IMR-90 (cell line): ENCODE results near the gene GALNT4. TPM values are rescaled to one million over a fixed set of nuclear protein-coding genes. Genes with fewer than 3 reads are reported as not detected.

Experiments used
- ATAC-seq: fragments of 200-7000 bp; cut with Tn5 transposase; 2 replicates; pipeline ENCODE4 v1.9.1; 2020; ENCODE audit warnings: low read depth, mild to moderate bottlenecking, moderate library complexity
- BruUV-seq: library from RNA; stranded (reverse); fragments of 400-500 nt; replicated peaks from 2 replicates; lab custom pipeline; 2021; lab: Mats Ljungman, UMichigan
- CTCF ChIA-PET: fragments of 300-600 bp; formaldehyde crosslinking; extraction: SDS; loops from one replicate; lab custom pipeline; 2021; ENCODE audit warnings: antibody characterized with exemption; lab: Yijun Ruan, JAX
- POLR2A ChIA-PET: fragments of 300-600 bp; sonication (Branson Sonifier 250); formaldehyde crosslinking; loops from one replicate; lab custom pipeline; 2022; ENCODE audit warnings: antibody characterized with exemption; ENCODE audit not compliant: unreplicated experiment; lab: Charles Lee
- DNase-seq: peaks from one replicate; pipeline ENCODE4 v3.0.0; 2013
- H2AFZ ChIP-seq: replicated peaks from 2 replicates; pipeline ENCODE3; 2013; ENCODE audit warnings: low read length, mild to moderate bottlenecking; ENCODE audit not compliant: poor library complexity
- H2AK5ac ChIP-seq: 2 replicates; pipeline ENCODE4 v1.6.1; 2013; ENCODE audit warnings: low read depth, low read length, inconsistent platforms
- H2AK9ac ChIP-seq: replicated peaks from 2 replicates; pipeline ENCODE3; 2013; ENCODE audit warnings: mild to moderate bottlenecking, low read depth, low read length, moderate library complexity; ENCODE audit not compliant: poor library complexity
- H2BK120ac ChIP-seq: 2 replicates; pipeline ENCODE4 v1.6.1; 2013; ENCODE audit warnings: low read depth, low read length, inconsistent platforms
- H2BK15ac ChIP-seq: 3 replicates; pipeline ENCODE4 v1.6.1; 2013; ENCODE audit warnings: low read depth, low read length, inconsistent platforms
- H2BK20ac ChIP-seq: 2 replicates; pipeline ENCODE4 v1.6.1; 2013; ENCODE audit warnings: low read depth, mild to moderate bottlenecking, inconsistent platforms, low read length, moderate library complexity
- H2BK5ac ChIP-seq: 2 replicates; pipeline ENCODE4 v1.6.1; 2013; ENCODE audit warnings: mild to moderate bottlenecking, low read depth, low read length, inconsistent platforms; ENCODE audit not compliant: poor library complexity, severe bottlenecking
- H3K14ac ChIP-seq: replicated peaks from 2 replicates; pipeline ENCODE4 v1.6.1; 2013; ENCODE audit warnings: low read depth, low read length, inconsistent platforms
- H3K18ac ChIP-seq: 2 replicates; pipeline ENCODE4 v1.6.1; 2013; ENCODE audit warnings: low read depth, low read length, control low read depth
- H3K23ac ChIP-seq: 2 replicates; pipeline ENCODE4 v1.6.1; 2013; ENCODE audit warnings: low read depth, low read length, inconsistent platforms
- H3K27ac ChIP-seq: 2 replicates; pipeline ENCODE4 v1.5.1; 2013; ENCODE audit warnings: mild to moderate bottlenecking, control low read depth, low read length; ENCODE audit not compliant: insufficient read depth
- H3K27me3 ChIP-seq: 2 replicates; pipeline ENCODE4 v1.6.1; 2013; ENCODE audit warnings: low read length; ENCODE audit not compliant: control insufficient read depth, insufficient read depth
- H3K36me3 ChIP-seq: 2 replicates; pipeline ENCODE4 v1.6.1; 2013; ENCODE audit warnings: low read length, mixed read lengths; ENCODE audit not compliant: control insufficient read depth, insufficient read depth
- H3K4ac ChIP-seq: 2 replicates; pipeline ENCODE4 v1.6.1; 2013; ENCODE audit warnings: low read depth, low read length, inconsistent platforms
- H3K4me1 ChIP-seq: 2 replicates; pipeline ENCODE4 v1.6.1; 2013; ENCODE audit warnings: low read length, mixed read lengths; ENCODE audit not compliant: control insufficient read depth, insufficient read depth
- H3K4me2 ChIP-seq: 2 replicates; pipeline ENCODE4 v1.6.1; 2013; ENCODE audit warnings: low read depth, mild to moderate bottlenecking, control low read depth, low read length, moderate library complexity
- H3K4me3 ChIP-seq: 2 replicates; pipeline ENCODE4 v1.5.1; 2013; ENCODE audit warnings: low read depth, mild to moderate bottlenecking, control low read depth, low read length, moderate library complexity; ENCODE audit not compliant: insufficient read depth
- H3K56ac ChIP-seq: 2 replicates; pipeline ENCODE4 v1.6.1; 2013; ENCODE audit warnings: low read length, inconsistent platforms; ENCODE audit not compliant: insufficient read depth; ENCODE audit errors: extremely low read depth
- H3K79me1 ChIP-seq, 2 experiments: 2 replicates each; pipeline ENCODE4 v1.6.1; 2013; ENCODE audit warnings: low read length in 2 of 2, inconsistent platforms in 1 of 2, low read depth in 1 of 2
- H3K9ac ChIP-seq: 2 replicates; pipeline ENCODE4 v1.6.1; 2013; ENCODE audit warnings: low read depth, low read length, control low read depth
- H3K9me1 ChIP-seq: 2 replicates; pipeline ENCODE4 v1.6.1; 2013; ENCODE audit warnings: low read length, inconsistent platforms; ENCODE audit not compliant: insufficient read depth
- H3K9me3 ChIP-seq: 2 replicates; pipeline ENCODE4 v1.6.1; 2013; ENCODE audit warnings: low read length; ENCODE audit not compliant: control insufficient read depth, insufficient read depth
- H4K20me1 ChIP-seq: 2 replicates; pipeline ENCODE4 v1.6.1; 2013; ENCODE audit warnings: low read length, inconsistent platforms; ENCODE audit not compliant: insufficient read depth
- H4K5ac ChIP-seq: 2 replicates; pipeline ENCODE4 v1.6.1; 2013; ENCODE audit warnings: mild to moderate bottlenecking, low read depth, low read length, control low read depth
- H4K8ac ChIP-seq, 2 experiments: 2 replicates each; pipeline ENCODE4 v1.6.1; 2013; ENCODE audit warnings: low read depth in 2 of 2, low read length in 2 of 2, control low read depth in 1 of 2, inconsistent platforms in 1 of 2
- H4K91ac ChIP-seq: 2 replicates; pipeline ENCODE4 v1.6.1; 2013; ENCODE audit warnings: low read depth, low read length, inconsistent platforms; ENCODE audit not compliant: insufficient read depth
- BHLHE40 ChIP-seq: fragments of 150-350 bp; IDR thresholded peaks from 2 replicates; pipeline ENCODE4 v1.6.1; 2016; ENCODE audit warnings: mild to moderate bottlenecking, low read depth, low read length
- CEBPB ChIP-seq: IDR thresholded peaks from 2 replicates; pipeline ENCODE4 v1.6.1; 2012; ENCODE audit warnings: low read depth, low read length, improper control_type of control experiment
- CHD1 ChIP-seq: IDR thresholded peaks from 2 replicates; pipeline ENCODE4 v1.6.1; 2012; ENCODE audit warnings: low read depth, low read length, improper control_type of control experiment
- CTCF ChIP-seq: conservative IDR thresholded peaks from 2 replicates; pipeline ENCODE4 v1.5.1; 2012; ENCODE audit warnings: mild to moderate bottlenecking, low read depth, low read length, improper control_type of control experiment
- ELK1 ChIP-seq: fragments of 150-350 bp; IDR thresholded peaks from 2 replicates; pipeline ENCODE4 v1.6.1; 2016; ENCODE audit warnings: low read depth, mild to moderate bottlenecking, low read length, moderate library complexity, borderline replicate concordance
- FOS ChIP-seq: fragments of 150-350 bp; IDR thresholded peaks from 2 replicates; pipeline ENCODE4 v1.6.1; 2016; ENCODE audit warnings: low read depth, low read length
- MAFK ChIP-seq: IDR thresholded peaks from 2 replicates; pipeline ENCODE4 v1.6.1; 2012; ENCODE audit warnings: low read depth, low read length, improper control_type of control experiment
- MAZ ChIP-seq: IDR thresholded peaks from 2 replicates; pipeline ENCODE4 v1.6.1; 2012; ENCODE audit warnings: low read depth, mild to moderate bottlenecking, low read length, improper control_type of control experiment, moderate library complexity, borderline replicate concordance
- MXI1 ChIP-seq: IDR thresholded peaks from 2 replicates; pipeline ENCODE4 v1.6.1; 2012; ENCODE audit warnings: low read depth, mild to moderate bottlenecking, low read length, moderate library complexity, borderline replicate concordance
- NFE2L2 ChIP-seq: fragments of 150-350 bp; IDR thresholded peaks from 2 replicates; pipeline ENCODE4 v1.6.1; 2016; ENCODE audit warnings: low read depth, mild to moderate bottlenecking, low read length
- POLR2A ChIP-seq: IDR thresholded peaks from 2 replicates; pipeline ENCODE4 v1.6.1; 2012; ENCODE audit warnings: mild to moderate bottlenecking, low read depth, low read length
- RAD21 ChIP-seq: IDR thresholded peaks from 2 replicates; pipeline ENCODE4 v1.6.1; 2012; ENCODE audit warnings: low read length, improper control_type of control experiment
- RCOR1 ChIP-seq: IDR thresholded peaks from 2 replicates; pipeline ENCODE4 v1.6.1; 2012; ENCODE audit warnings: mild to moderate bottlenecking, low read length, improper control_type of control experiment; ENCODE audit not compliant: insufficient replicate concordance
- RFX5 ChIP-seq: IDR thresholded peaks from 2 replicates; pipeline ENCODE4 v1.8.0; 2012; ENCODE audit warnings: low read depth, mild to moderate bottlenecking, low read length, moderate library complexity
- SMC3 ChIP-seq: fragments of 150-350 bp; IDR thresholded peaks from 2 replicates; pipeline ENCODE4 v1.6.1; 2016; ENCODE audit warnings: low read depth, mild to moderate bottlenecking, antibody characterized with exemption, low read length, moderate library complexity
- USF2 ChIP-seq: fragments of 150-350 bp; IDR thresholded peaks from 2 replicates; pipeline ENCODE4 v1.6.1; 2017; ENCODE audit warnings: mild to moderate bottlenecking, antibody characterized with exemption, low read length, low read depth
- WGBS, 2 experiments: methylation state at CpG; one replicate each; pipeline versions ENCODE4 v1.1.5 to v1.1.7; 2013; ENCODE audit warnings: missing lambda C conversion rate in 2 of 2; ENCODE audit not compliant: insufficient read length in 1 of 2; ENCODE audit errors: extremely low coverage in 2 of 2; 5-methylcytosine and 5-hydroxymethylcytosine counted together
- dilution Hi-C: fragments of 300-500 bp; cut with HindIII; formaldehyde crosslinking; loops from one replicate; pipeline ENCODE4 v1.14.3; 2018; ENCODE audit warnings: low sequenced_read_pairs; ENCODE audit not compliant: unreplicated experiment
- in situ Hi-C: fragments of 300-500 bp; cut with MboI; formaldehyde crosslinking; loops from 3 replicates; pipeline ENCODE4 v1.14.3; 2019; ENCODE audit warnings: low sequenced_read_pairs, inconsistent platforms, mixed read lengths
- intact Hi-C: fragments of 100-400 bp; cut with micrococcal nuclease; formaldehyde crosslinking; loops from 2 replicates; pipeline ENCODE4 v1.10.0; 2022
- polyA plus RNA-seq, 3 experiments: library from polyadenylated mRNA; depleted of rRNA; stranded (reverse); fragments of >200 nt; gene quantifications; 2 replicates each; pipeline ENCODE4 v1.2.3, GENCODE V29; 2012; ENCODE audit warnings: low replicate concordance in 1 of 3
- total RNA-seq: library from RNA; depleted of rRNA; stranded (reverse); fragments of >200 nt; gene quantifications from 2 replicates; pipeline ENCODE4 v1.2.3, GENCODE V29; 2012

Gene GALNT4
- total and polyA plus RNA-seq, 2 of the 4 experiments (the other 2 are of a cell fraction) = 2.6 to 9.0 TPM

GRCh38 chr12:89513544-89513943 is 11.1 kb downstream of the GALNT4 start:
- DNase-seq = no peak
- no peaks in the 10 kb centered on the region for H3K36me3 ChIP-seq
- no peak for ATAC-seq
- H4K20me1 ChIP-seq = no peaks in the 10 kb centered on the region
- TF ChIP-seq MAFK (no peak), RCOR1 (no peak), FOS (no peak), SMC3 (no peak), CHD1 (no peak), MXI1 (no peak), USF2 (no peak), POLR2A (no peak), RAD21 (no peak), CEBPB (no peak), BHLHE40 (no peak), NFE2L2 (no peak), CTCF (no peak), ELK1 (no peak), RFX5 (no peak), MAZ (no peak)
- H3K23ac ChIP-seq = no peak overlapping the region
- no peak overlapping the region for H3K18ac ChIP-seq
- H3K27ac ChIP-seq = no peak overlapping the region
- BruUV-seq = no TSS peak
- ChIA-PET POLR2A (no interaction called here), CTCF (interaction anchor here (0.6 kb wide), 1 partner anchor 38 kb away, joined by 3 read pairs; no protein-coding TSS in a partner anchor)
- H3K27me3 ChIP-seq = no peaks in the 10 kb centered on the region
- no peak overlapping the region for H2AK5ac ChIP-seq
- no peaks in the 10 kb centered on the region for H3K9me3 ChIP-seq
- H2BK20ac ChIP-seq = no peak overlapping the region
- H3K4me3 ChIP-seq = no peak overlapping the region
- H4K8ac ChIP-seq = no peak overlapping the region
- H2BK120ac ChIP-seq = no peak overlapping the region
- H3K56ac ChIP-seq = no peak overlapping the region
- H4K5ac ChIP-seq = no peak overlapping the region
- H4K91ac ChIP-seq = no peak overlapping the region
- intact Hi-C loops = no loop called here
- dilution Hi-C loops = no loop called here
- no peak overlapping the region for H3K4me2 ChIP-seq
- H3K4ac ChIP-seq = no peak overlapping the region
- no peak overlapping the region for H3K14ac ChIP-seq
- no peak overlapping the region for H3K9ac ChIP-seq
- in situ Hi-C loops = loop anchor here (25.0 kb wide), 1 partner anchor 1376 kb away; the partner anchor contains the start of genes CEP290 and TMTC3
- no peak overlapping the region for H2AK9ac ChIP-seq
- no peak overlapping the region for H2BK5ac ChIP-seq
- H2BK15ac ChIP-seq = no peak overlapping the region
- no peaks in the 10 kb centered on the region for H3K9me1 ChIP-seq
- H3K4me1 ChIP-seq = no peaks in the 10 kb centered on the region
- 100% methylated on average over 2 of the region's 4 CpGs; no CpG with 5 or more reads in 1 of the 2 experiments for WGBS, 2 experiments
- H3K79me1 ChIP-seq = peaks cover 5 to 25% of the 10 kb centered on the region in 2 experiments; a peak in 1 of 4 replicates
- no peak overlapping the region for H2AFZ ChIP-seq
